GM23338 (cell line): ENCODE data around the gene TNIP2. TPM values are rescaled to one million over a fixed set of nuclear protein-coding genes. Genes with fewer than 3 reads are reported as not detected.

Source experiments
- ATAC-seq: fragments of 200-7000 bp; cut with Tn5 transposase; 3 replicates; pipeline ENCODE4 v1.9.1; 2020
- DNase-seq: peaks from one replicate; pipeline ENCODE4 v3.0.0-alpha.2; 2015; ENCODE audit warnings: low spot score
- H2AFZ ChIP-seq: fragments of 200-600 bp; sonication (generic); 2 replicates; pipeline ENCODE4 v1.8.0; 2016; ENCODE audit warnings: antibody characterized with exemption, mild to moderate bottlenecking, moderate library complexity
- H3F3A ChIP-seq: fragments of 200-600 bp; sonication (generic); replicated peaks from 2 replicates; pipeline ENCODE4 v1.8.0; 2017; ENCODE audit warnings: antibody characterized with exemption, mixed run types, low read depth
- H3K27ac ChIP-seq: fragments of 200-600 bp; sonication (generic); 2 replicates; pipeline ENCODE4 v1.6.1; 2016; ENCODE audit warnings: low read depth
- H3K27me3 ChIP-seq: fragments of 200-600 bp; sonication (generic); 2 replicates; pipeline ENCODE4 v1.8.0; 2016; ENCODE audit warnings: mild to moderate bottlenecking, mixed run types, moderate library complexity; ENCODE audit not compliant: insufficient read depth
- H3K36me3 ChIP-seq: fragments of 200-600 bp; sonication (generic); 2 replicates; pipeline ENCODE4 v1.8.0; 2016; ENCODE audit warnings: mild to moderate bottlenecking; ENCODE audit not compliant: insufficient read depth
- H3K4me1 ChIP-seq: fragments of 200-600 bp; sonication (generic); 2 replicates; pipeline ENCODE4 v1.8.0; 2016; ENCODE audit warnings: mild to moderate bottlenecking, moderate library complexity; ENCODE audit not compliant: insufficient read depth
- H3K4me2 ChIP-seq: fragments of 200-600 bp; sonication (generic); 2 replicates; pipeline ENCODE4 v1.7.1; 2017; ENCODE audit warnings: mixed run types
- H3K4me3 ChIP-seq: fragments of 200-600 bp; sonication (generic); 2 replicates; pipeline ENCODE4 v1.6.1; 2016; ENCODE audit warnings: mixed run types
- H3K79me2 ChIP-seq: fragments of 200-600 bp; sonication (generic); replicated peaks from 2 replicates; pipeline ENCODE4 v1.8.0; 2017; ENCODE audit warnings: mild to moderate bottlenecking; ENCODE audit not compliant: insufficient read depth
- H3K9me2 ChIP-seq: fragments of 200-600 bp; sonication (generic); 2 replicates; pipeline ENCODE4 v1.8.0; 2017; ENCODE audit not compliant: insufficient read depth
- H4K20me1 ChIP-seq: fragments of 200-600 bp; sonication (generic); replicated peaks from 2 replicates; pipeline ENCODE4 v1.8.0; 2017; ENCODE audit warnings: mild to moderate bottlenecking; ENCODE audit not compliant: insufficient read depth
- H3K27ac Mint-ChIP-seq: 2 replicates; pipeline ENCODE4 v1.8.0; 2020; ENCODE audit warnings: inconsistent platforms, mild to moderate bottlenecking, moderate library complexity, mixed read lengths
- H3K27me3 Mint-ChIP-seq: 3 replicates; pipeline ENCODE4 v1.8.0; 2022; ENCODE audit warnings: low read depth, mild to moderate bottlenecking, moderate library complexity, mixed read lengths, inconsistent platforms; ENCODE audit not compliant: insufficient read depth, poor library complexity
- H3K36me3 Mint-ChIP-seq: 3 replicates; pipeline ENCODE4 v1.8.0; 2021; ENCODE audit warnings: low read depth, mild to moderate bottlenecking, inconsistent platforms, moderate library complexity, mixed read lengths
- H3K4me1 Mint-ChIP-seq: 3 replicates; pipeline ENCODE4 v1.8.0; 2020; ENCODE audit warnings: mild to moderate bottlenecking, inconsistent platforms, mixed read lengths
- H3K4me3 Mint-ChIP-seq: 3 replicates; pipeline ENCODE4 v1.8.0; 2021; ENCODE audit warnings: moderate library complexity, mild to moderate bottlenecking, inconsistent platforms, mixed read lengths
- H3K9me3 Mint-ChIP-seq: 3 replicates; pipeline ENCODE4 v1.8.0; 2020; ENCODE audit warnings: moderate library complexity, mild to moderate bottlenecking, inconsistent platforms, mixed read lengths
- CREB1 ChIP-seq: fragments of 250-450 bp; sonication (Bioruptor Pico); IDR thresholded peaks from 2 replicates; pipeline ENCODE4 v1.5.0; 2020; ENCODE audit warnings: low read depth, mild to moderate bottlenecking, moderate library complexity
- EZH2 ChIP-seq: fragments of 200-600 bp; sonication (generic); IDR thresholded peaks from one replicate; pipeline ENCODE4 v1.8.0; 2017; ENCODE audit warnings: antibody characterized with exemption, mild to moderate bottlenecking, low read depth; ENCODE audit not compliant: unreplicated experiment
- EZH2phosphoT487 ChIP-seq: fragments of 200-600 bp; sonication (generic); IDR thresholded peaks from one replicate; pipeline ENCODE4 v1.8.1; 2018; ENCODE audit warnings: antibody characterized with exemption; ENCODE audit not compliant: unreplicated experiment
- JUNB ChIP-seq: IDR thresholded peaks from one replicate; pipeline ENCODE4 v1.6.1; 2016; ENCODE audit warnings: antibody characterized with exemption; ENCODE audit not compliant: unreplicated experiment
- NANOG ChIP-seq: IDR thresholded peaks from 2 replicates; pipeline ENCODE4 v1.6.1; 2016; ENCODE audit warnings: antibody characterized with exemption, borderline replicate concordance
- POLR2AphosphoS5 ChIP-seq: IDR thresholded peaks from 2 replicates; pipeline ENCODE4 v1.6.1; 2016; ENCODE audit warnings: antibody characterized with exemption, low read depth
- STAT1 ChIP-seq: IDR thresholded peaks from one replicate; pipeline ENCODE4 v1.6.1; 2016; ENCODE audit warnings: antibody characterized with exemption; ENCODE audit not compliant: unreplicated experiment
- ZNF114 ChIP-seq: fragments of 250-450 bp; sonication (Bioruptor Pico); IDR thresholded peaks from 2 replicates; pipeline ENCODE4 v1.5.0; 2020; ENCODE audit warnings: mild to moderate bottlenecking, moderate library complexity
- ZNF331 ChIP-seq: fragments of 250-450 bp; sonication (Bioruptor Pico); IDR thresholded peaks from 2 replicates; pipeline ENCODE4 v1.5.0; 2020; ENCODE audit warnings: low read depth, mild to moderate bottlenecking, moderate library complexity
- polyA plus RNA-seq: library from polyadenylated mRNA; unstranded; fragments of >200 nt; fragmentation: Nextera tagmentation; extraction: Ambion mirVana; gene quantifications from 2 replicates; pipeline ENCODE4 v1.2.1, GENCODE V29; 2016
- total RNA-seq: library from RNA; depleted of rRNA; stranded (reverse); fragments of >200 nt; shearing (Covaris generic); gene quantifications from 2 replicates; pipeline ENCODE4 v1.2.3, GENCODE V29; 2014
- TF ChIP-seq, protein P1 (sequence below): fragments of 250-450 bp; sonication (Bioruptor Pico); IDR thresholded peaks from 2 replicates; pipeline ENCODE4 v1.5.0; 2020; ENCODE audit warnings: mild to moderate bottlenecking, moderate library complexity
- TF ChIP-seq, protein P2 (sequence below), 2 experiments: fragments of 200-600 bp in 1 of 2; sonication (generic) in 1 of 2; conservative IDR thresholded peaks; 2 replicates each; pipeline versions ENCODE4 v1.5.1 to v1.6.1; 2016 to 2017; ENCODE audit warnings: antibody characterized with exemption in 2 of 2, low read depth in 2 of 2, mild to moderate bottlenecking in 2 of 2, moderate library complexity in 1 of 2
- TF ChIP-seq, protein P3 (sequence below): IDR thresholded peaks from one replicate; pipeline ENCODE4 v1.6.1; 2018; ENCODE audit warnings: antibody characterized with exemption; ENCODE audit not compliant: unreplicated experiment
- TF ChIP-seq, protein P4 (sequence below): IDR thresholded peaks from 2 replicates; pipeline ENCODE4 v1.6.1; 2016; ENCODE audit warnings: antibody characterized with exemption

Gene TNIP2
- total and polyA plus RNA-seq, 2 experiments from 2014 or later, result 34.8 to 61.4 TPM

DNA sequence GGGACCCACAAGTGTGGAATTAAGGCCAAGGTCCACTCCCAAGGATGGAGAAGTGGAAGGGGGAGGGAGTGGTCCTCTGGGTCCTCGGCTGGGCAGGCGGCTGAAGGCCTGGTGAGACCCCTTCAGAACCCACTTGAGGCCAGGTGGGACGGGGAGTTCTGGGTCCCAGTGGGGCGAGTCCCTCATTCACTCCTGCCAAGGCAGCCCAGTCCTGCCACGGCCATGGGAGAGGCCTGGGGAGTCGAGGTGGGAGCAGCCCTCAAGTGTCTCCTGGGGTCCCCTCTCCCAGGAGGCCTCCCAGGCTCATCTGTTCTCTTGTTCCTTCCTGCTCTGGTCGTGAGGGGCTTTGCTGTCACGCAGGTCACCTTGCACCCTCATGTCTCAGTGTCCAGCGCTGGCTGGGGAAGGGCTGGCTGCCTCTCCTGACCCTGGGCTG lies 30.7 kb upstream of the TNIP2 start:
- no peaks in the 10 kb centered on the region for H3K79me2 ChIP-seq
- H4K20me1 ChIP-seq, result no peaks in the 10 kb centered on the region
- 0 out of 2 replicates have a peak, but pooled peaks cover 3% of the 10 kb centered on the region for H3F3A ChIP-seq
- no peaks in the 10 kb centered on the region for H3K27me3 ChIP-seq
- Mint-ChIP-seq H3K9me3 (peaks cover 4% of the 10 kb centered on the region; the same call in 2 of the 3 replicates), H3K27me3 (peaks cover 11% of the 10 kb centered on the region), H3K4me1 (peaks cover 21% of the 10 kb centered on the region), H3K4me3 (no peak overlapping the region), H3K27ac (no peak overlapping the region), H3K36me3 (no peaks in the 10 kb centered on the region)
- TF ChIP-seq POLR2AphosphoS5, result no peak
- TF ChIP-seq NANOG, result no peak
- no peak for TF ChIP-seq JUNB
- no peak for TF ChIP-seq ZNF114 (CRISPR knock-in tag)
- TF ChIP-seq EZH2, result no peak
- no peak for TF ChIP-seq ZNF331 (CRISPR knock-in tag)
- TF ChIP-seq, protein P1, sequence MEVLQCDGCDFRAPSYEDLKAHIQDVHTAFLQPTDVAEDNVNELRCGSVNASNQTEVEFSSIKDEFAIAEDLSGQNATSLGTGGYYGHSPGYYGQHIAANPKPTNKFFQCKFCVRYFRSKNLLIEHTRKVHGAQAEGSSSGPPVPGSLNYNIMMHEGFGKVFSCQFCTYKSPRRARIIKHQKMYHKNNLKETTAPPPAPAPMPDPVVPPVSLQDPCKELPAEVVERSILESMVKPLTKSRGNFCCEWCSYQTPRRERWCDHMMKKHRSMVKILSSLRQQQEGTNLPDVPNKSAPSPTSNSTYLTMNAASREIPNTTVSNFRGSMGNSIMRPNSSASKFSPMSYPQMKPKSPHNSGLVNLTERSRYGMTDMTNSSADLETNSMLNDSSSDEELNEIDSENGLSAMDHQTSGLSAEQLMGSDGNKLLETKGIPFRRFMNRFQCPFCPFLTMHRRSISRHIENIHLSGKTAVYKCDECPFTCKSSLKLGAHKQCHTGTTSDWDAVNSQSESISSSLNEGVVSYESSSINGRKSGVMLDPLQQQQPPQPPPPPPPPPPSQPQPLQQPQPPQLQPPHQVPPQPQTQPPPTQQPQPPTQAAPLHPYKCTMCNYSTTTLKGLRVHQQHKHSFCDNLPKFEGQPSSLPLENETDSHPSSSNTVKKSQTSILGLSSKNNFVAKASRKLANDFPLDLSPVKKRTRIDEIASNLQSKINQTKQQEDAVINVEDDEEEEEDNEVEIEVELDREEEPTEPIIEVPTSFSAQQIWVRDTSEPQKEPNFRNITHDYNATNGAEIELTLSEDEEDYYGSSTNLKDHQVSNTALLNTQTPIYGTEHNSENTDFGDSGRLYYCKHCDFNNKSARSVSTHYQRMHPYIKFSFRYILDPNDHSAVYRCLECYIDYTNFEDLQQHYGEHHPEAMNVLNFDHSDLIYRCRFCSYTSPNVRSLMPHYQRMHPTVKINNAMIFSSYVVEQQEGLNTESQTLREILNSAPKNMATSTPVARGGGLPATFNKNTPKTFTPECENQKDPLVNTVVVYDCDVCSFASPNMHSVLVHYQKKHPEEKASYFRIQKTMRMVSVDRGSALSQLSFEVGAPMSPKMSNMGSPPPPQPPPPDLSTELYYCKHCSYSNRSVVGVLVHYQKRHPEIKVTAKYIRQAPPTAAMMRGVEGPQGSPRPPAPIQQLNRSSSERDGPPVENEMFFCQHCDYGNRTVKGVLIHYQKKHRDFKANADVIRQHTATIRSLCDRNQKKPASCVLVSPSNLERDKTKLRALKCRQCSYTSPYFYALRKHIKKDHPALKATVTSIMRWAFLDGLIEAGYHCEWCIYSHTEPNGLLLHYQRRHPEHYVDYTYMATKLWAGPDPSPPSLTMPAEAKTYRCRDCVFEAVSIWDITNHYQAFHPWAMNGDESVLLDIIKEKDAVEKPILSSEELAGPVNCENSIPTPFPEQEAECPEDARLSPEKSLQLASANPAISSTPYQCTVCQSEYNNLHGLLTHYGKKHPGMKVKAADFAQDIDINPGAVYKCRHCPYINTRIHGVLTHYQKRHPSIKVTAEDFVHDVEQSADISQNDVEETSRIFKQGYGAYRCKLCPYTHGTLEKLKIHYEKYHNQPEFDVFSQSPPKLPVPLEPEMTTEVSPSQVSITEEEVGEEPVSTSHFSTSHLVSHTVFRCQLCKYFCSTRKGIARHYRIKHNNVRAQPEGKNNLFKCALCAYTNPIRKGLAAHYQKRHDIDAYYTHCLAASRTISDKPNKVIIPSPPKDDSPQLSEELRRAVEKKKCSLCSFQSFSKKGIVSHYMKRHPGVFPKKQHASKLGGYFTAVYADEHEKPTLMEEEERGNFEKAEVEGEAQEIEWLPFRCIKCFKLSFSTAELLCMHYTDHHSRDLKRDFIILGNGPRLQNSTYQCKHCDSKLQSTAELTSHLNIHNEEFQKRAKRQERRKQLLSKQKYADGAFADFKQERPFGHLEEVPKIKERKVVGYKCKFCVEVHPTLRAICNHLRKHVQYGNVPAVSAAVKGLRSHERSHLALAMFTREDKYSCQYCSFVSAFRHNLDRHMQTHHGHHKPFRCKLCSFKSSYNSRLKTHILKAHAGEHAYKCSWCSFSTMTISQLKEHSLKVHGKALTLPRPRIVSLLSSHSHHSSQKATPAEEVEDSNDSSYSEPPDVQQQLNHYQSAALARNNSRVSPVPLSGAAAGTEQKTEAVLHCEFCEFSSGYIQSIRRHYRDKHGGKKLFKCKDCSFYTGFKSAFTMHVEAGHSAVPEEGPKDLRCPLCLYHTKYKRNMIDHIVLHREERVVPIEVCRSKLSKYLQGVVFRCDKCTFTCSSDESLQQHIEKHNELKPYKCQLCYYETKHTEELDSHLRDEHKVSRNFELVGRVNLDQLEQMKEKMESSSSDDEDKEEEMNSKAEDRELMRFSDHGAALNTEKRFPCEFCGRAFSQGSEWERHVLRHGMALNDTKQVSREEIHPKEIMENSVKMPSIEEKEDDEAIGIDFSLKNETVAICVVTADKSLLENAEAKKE (CRISPR knock-in tag), result no peak
- TF ChIP-seq, protein P2, sequence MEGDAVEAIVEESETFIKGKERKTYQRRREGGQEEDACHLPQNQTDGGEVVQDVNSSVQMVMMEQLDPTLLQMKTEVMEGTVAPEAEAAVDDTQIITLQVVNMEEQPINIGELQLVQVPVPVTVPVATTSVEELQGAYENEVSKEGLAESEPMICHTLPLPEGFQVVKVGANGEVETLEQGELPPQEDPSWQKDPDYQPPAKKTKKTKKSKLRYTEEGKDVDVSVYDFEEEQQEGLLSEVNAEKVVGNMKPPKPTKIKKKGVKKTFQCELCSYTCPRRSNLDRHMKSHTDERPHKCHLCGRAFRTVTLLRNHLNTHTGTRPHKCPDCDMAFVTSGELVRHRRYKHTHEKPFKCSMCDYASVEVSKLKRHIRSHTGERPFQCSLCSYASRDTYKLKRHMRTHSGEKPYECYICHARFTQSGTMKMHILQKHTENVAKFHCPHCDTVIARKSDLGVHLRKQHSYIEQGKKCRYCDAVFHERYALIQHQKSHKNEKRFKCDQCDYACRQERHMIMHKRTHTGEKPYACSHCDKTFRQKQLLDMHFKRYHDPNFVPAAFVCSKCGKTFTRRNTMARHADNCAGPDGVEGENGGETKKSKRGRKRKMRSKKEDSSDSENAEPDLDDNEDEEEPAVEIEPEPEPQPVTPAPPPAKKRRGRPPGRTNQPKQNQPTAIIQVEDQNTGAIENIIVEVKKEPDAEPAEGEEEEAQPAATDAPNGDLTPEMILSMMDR (conservative IDR thresholded peaks at IDR 0.05; ENCODE audit: low read depth in 2 of 2), result no peak
- no peak for TF ChIP-seq EZH2phosphoT487
- TF ChIP-seq STAT1, result no peak
- TF ChIP-seq CREB1, result no peak
- TF ChIP-seq, protein P3, sequence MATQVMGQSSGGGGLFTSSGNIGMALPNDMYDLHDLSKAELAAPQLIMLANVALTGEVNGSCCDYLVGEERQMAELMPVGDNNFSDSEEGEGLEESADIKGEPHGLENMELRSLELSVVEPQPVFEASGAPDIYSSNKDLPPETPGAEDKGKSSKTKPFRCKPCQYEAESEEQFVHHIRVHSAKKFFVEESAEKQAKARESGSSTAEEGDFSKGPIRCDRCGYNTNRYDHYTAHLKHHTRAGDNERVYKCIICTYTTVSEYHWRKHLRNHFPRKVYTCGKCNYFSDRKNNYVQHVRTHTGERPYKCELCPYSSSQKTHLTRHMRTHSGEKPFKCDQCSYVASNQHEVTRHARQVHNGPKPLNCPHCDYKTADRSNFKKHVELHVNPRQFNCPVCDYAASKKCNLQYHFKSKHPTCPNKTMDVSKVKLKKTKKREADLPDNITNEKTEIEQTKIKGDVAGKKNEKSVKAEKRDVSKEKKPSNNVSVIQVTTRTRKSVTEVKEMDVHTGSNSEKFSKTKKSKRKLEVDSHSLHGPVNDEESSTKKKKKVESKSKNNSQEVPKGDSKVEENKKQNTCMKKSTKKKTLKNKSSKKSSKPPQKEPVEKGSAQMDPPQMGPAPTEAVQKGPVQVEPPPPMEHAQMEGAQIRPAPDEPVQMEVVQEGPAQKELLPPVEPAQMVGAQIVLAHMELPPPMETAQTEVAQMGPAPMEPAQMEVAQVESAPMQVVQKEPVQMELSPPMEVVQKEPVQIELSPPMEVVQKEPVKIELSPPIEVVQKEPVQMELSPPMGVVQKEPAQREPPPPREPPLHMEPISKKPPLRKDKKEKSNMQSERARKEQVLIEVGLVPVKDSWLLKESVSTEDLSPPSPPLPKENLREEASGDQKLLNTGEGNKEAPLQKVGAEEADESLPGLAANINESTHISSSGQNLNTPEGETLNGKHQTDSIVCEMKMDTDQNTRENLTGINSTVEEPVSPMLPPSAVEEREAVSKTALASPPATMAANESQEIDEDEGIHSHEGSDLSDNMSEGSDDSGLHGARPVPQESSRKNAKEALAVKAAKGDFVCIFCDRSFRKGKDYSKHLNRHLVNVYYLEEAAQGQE, result no peak
- TF ChIP-seq, protein P4, sequence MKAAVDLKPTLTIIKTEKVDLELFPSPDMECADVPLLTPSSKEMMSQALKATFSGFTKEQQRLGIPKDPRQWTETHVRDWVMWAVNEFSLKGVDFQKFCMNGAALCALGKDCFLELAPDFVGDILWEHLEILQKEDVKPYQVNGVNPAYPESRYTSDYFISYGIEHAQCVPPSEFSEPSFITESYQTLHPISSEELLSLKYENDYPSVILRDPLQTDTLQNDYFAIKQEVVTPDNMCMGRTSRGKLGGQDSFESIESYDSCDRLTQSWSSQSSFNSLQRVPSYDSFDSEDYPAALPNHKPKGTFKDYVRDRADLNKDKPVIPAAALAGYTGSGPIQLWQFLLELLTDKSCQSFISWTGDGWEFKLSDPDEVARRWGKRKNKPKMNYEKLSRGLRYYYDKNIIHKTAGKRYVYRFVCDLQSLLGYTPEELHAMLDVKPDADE, result no peak
- no peak overlapping the region for H3K27ac ChIP-seq
- no peak for ATAC-seq
- no peak overlapping the region for H3K4me2 ChIP-seq
- H3K4me3 ChIP-seq, result no peak overlapping the region
- H3K9me2 ChIP-seq, result no peaks in the 10 kb centered on the region
- H2AFZ ChIP-seq, result no peak overlapping the region
- no peaks in the 10 kb centered on the region; the same call in 1 of the 2 replicates for H3K4me1 ChIP-seq
- H3K36me3 ChIP-seq, result no peaks in the 10 kb centered on the region
- DNase-seq, result no peak
